Activated B cell treated with CpG ODN at 0.5 μM for 24 hours (primary cell): ENCODE measurements around the gene CRY1. TPM values are rescaled to one million over a fixed set of nuclear protein-coding genes. Genes with fewer than 3 reads are reported as not detected.

Experiments used
- ATAC-seq: fragments of 200-7000 bp; cut with Tn5 transposase; one replicate; pipeline ENCODE4 v1.10.0; 2021; ENCODE audit warnings: low read depth, mild to moderate bottlenecking, moderate library complexity
- CTCF ChIA-PET: fragments of 350-600 bp; sonication (Branson Sonifier 250); formaldehyde crosslinking; loops from one replicate; lab custom pipeline; 2021; ENCODE audit warnings: antibody characterized with exemption; lab: Charles Lee
- POLR2A ChIA-PET: fragments of 350-600 bp; sonication (Branson Sonifier 250); formaldehyde crosslinking; loops from one replicate; lab custom pipeline; 2021; ENCODE audit warnings: antibody characterized with exemption; lab: Charles Lee
- DNase-seq: peaks from one replicate; pipeline ENCODE4 v3.0.0; 2022
- H3K27ac Mint-ChIP-seq: one replicate; pipeline ENCODE4 v1.8.0; 2020; ENCODE audit warnings: mixed read lengths
- H3K27me3 Mint-ChIP-seq: one replicate; pipeline ENCODE4 v1.8.0; 2021; ENCODE audit warnings: mixed read lengths
- H3K36me3 Mint-ChIP-seq: one replicate; pipeline ENCODE4 v1.8.0; 2021; ENCODE audit warnings: low read depth, mixed read lengths
- H3K4me1 Mint-ChIP-seq: one replicate; pipeline ENCODE4 v1.8.0; 2021; ENCODE audit warnings: mixed read lengths
- H3K4me3 Mint-ChIP-seq: one replicate; pipeline ENCODE4 v1.8.0; 2020; ENCODE audit warnings: mild to moderate bottlenecking, mixed read lengths
- H3K9me3 Mint-ChIP-seq: one replicate; pipeline ENCODE4 v1.8.0; 2020; ENCODE audit warnings: mixed read lengths
- intact Hi-C: fragments of 100-400 bp; cut with micrococcal nuclease; formaldehyde crosslinking; loops from one replicate; pipeline ENCODE4 v1.15.1; 2024
- total RNA-seq: library from RNA; stranded (reverse); gene quantifications from 2 replicates; pipeline ENCODE4 v1.2.3, GENCODE V29; 2022
- TF ChIP-seq, protein P1 (sequence below): fragments of 200-600 bp; IDR thresholded peaks from one replicate; pipeline ENCODE4 v1.8.0; 2022; ENCODE audit warnings: antibody characterized with exemption, mild to moderate bottlenecking

The CRY1 gene
- total RNA-seq, 1 donor from 2014 or later = 7.1 TPM

DNA sequence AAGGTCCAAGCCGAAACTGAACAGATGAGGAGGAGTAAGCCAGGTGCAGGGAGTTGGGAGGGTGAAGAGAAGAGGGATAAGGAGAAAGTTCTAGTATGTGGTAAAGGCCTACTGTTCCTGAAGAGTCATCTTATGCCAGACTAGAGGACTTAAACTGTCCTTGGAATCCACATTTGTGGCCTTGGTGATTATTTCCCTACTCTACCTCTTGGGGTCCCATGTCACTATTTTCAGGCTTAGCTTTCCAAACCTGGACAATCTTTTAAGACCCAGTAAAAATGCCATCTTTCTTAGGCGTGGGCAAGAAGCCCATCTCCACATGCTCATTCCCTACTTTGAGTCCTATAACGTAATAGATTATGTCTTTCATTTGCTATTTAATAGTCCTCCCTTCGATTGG, 40.1 kb upstream of the CRY1 start:
- no peak for ATAC-seq
- no peaks in the 10 kb centered on the region for H3K27me3 Mint-ChIP-seq
- intact Hi-C loops = loop anchor here (10.0 kb wide), 1 partner anchor 751 kb away; no protein-coding TSS in a partner anchor
- no peaks in the 10 kb centered on the region for H3K4me1 Mint-ChIP-seq
- H3K9me3 Mint-ChIP-seq = no peaks in the 10 kb centered on the region
- POLR2A ChIA-PET = no interaction called here
- no peak overlapping the region for H3K4me3 Mint-ChIP-seq
- CTCF ChIA-PET = interaction anchor here (7.8 kb wide), 1 partner anchor 475 kb away, joined by 159 read pairs; no protein-coding TSS in a partner anchor
- H3K27ac Mint-ChIP-seq = no peak overlapping the region
- TF ChIP-seq, protein P1, sequence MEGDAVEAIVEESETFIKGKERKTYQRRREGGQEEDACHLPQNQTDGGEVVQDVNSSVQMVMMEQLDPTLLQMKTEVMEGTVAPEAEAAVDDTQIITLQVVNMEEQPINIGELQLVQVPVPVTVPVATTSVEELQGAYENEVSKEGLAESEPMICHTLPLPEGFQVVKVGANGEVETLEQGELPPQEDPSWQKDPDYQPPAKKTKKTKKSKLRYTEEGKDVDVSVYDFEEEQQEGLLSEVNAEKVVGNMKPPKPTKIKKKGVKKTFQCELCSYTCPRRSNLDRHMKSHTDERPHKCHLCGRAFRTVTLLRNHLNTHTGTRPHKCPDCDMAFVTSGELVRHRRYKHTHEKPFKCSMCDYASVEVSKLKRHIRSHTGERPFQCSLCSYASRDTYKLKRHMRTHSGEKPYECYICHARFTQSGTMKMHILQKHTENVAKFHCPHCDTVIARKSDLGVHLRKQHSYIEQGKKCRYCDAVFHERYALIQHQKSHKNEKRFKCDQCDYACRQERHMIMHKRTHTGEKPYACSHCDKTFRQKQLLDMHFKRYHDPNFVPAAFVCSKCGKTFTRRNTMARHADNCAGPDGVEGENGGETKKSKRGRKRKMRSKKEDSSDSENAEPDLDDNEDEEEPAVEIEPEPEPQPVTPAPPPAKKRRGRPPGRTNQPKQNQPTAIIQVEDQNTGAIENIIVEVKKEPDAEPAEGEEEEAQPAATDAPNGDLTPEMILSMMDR = no peak
- DNase-seq = no peak
- no peaks in the 10 kb centered on the region for H3K36me3 Mint-ChIP-seq

DNA sequence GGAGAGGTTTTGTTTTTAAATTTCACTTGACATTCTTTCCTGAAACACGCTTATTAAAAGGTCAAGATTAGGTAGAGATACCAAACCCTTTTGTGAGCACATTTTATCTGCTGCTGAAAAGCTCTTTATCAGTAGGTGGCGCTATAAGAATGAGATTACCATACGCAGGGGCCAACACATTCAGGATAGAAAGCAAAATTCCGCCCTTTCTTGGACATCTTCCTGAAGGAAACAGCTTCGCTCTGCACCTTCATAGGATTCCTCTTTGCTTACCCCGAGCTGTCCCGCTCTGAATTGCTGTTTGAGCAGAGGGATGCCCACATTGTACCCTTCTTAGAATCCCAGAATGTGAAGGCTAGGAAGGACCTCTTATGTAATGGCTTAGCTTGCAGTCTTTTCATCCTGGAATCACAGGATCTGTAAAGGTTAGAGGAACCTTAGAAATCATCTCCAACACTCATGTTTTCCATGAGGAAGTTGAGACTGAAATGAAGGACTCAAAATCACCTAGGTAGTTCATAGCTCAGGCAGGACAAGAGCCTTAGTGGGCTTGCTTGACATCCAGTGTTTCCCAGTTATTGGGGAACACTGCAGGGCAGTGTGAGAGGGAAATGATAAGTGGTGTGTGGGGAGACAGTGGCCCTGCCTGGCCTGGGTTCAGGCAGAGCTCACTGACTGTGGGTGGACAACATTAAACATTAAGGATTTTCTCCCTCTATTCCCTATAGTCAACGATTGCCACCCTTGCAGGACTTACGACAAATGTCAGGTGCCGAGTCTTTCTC, 38.7 kb upstream of the CRY1 start:
- H3K36me3 Mint-ChIP-seq = no peaks in the 10 kb centered on the region
- no peak overlapping the region for H3K27ac Mint-ChIP-seq
- CTCF ChIA-PET = interaction anchor here (0.6 to 7.8 kb wide), 14 partner anchors 8 to 482 kb away, joined by 3 to 159 read pairs (median 3); no protein-coding TSS in a partner anchor
- no peaks in the 10 kb centered on the region for H3K4me1 Mint-ChIP-seq
- no peak overlapping the region for H3K4me3 Mint-ChIP-seq
- POLR2A ChIA-PET = no interaction called here
- TF ChIP-seq, protein P1 = no peak
- intact Hi-C loops = loop anchor here (1.0 to 10.0 kb wide), 3 partner anchors 271 to 753 kb away; no protein-coding TSS in a partner anchor
- H3K9me3 Mint-ChIP-seq = no peaks in the 10 kb centered on the region
- ATAC-seq (no peak), DNase-seq (no peak)
- no peaks in the 10 kb centered on the region for H3K27me3 Mint-ChIP-seq

DNA sequence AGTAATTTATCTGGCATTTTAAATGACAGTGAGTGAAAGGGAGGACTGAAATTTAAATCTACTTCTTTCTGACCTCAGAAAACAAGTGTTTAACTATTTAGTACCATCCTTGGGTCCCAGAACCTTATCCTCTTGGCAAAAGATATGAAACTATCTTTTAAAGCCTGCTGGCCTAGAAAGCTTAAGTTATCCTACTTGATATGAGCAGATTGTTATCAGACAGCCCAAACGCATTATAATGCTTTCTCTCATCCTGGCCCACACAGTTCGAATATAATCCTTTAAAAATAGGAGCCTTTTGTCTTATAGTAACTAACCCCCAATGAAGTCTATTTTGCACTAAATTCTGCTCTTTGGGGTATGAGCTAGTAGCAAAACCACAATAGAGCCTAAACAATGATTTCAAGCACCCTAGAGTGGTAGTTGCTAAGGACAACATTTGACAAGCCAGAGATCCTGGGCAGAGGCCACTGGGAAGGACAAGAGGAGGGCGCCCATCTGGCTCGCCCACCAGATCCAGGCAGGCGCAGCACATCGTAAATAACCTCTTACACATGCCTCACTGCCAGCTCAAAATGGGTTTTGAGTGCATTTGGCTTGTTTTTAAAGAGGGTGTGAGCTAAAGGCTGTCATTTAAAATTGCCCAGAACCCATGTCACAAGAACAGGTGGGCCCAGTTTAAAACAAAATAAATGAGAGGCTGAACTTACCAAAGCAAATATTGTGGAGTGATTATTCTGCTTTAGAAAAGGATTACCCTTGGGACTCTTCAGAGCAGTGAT, 37.7 kb upstream of the CRY1 start:
- POLR2A ChIA-PET = no interaction called here
- CTCF ChIA-PET = interaction anchor here (0.7 to 7.8 kb wide), 15 partner anchors 11 to 483 kb away, joined by 3 to 159 read pairs (median 4); no protein-coding TSS in a partner anchor
- intact Hi-C loops = loop anchor here (1.0 to 10.0 kb wide), 3 partner anchors 272 to 754 kb away; no protein-coding TSS in a partner anchor
- Mint-ChIP-seq H3K9me3 (no peaks in the 10 kb centered on the region), H3K36me3 (no peaks in the 10 kb centered on the region), H3K27me3 (no peaks in the 10 kb centered on the region), H3K27ac (no peak overlapping the region), H3K4me3 (no peak overlapping the region), H3K4me1 (no peaks in the 10 kb centered on the region)
- TF ChIP-seq, protein P1 = no peak
- ATAC-seq (no peak), DNase-seq (no peak)

DNA sequence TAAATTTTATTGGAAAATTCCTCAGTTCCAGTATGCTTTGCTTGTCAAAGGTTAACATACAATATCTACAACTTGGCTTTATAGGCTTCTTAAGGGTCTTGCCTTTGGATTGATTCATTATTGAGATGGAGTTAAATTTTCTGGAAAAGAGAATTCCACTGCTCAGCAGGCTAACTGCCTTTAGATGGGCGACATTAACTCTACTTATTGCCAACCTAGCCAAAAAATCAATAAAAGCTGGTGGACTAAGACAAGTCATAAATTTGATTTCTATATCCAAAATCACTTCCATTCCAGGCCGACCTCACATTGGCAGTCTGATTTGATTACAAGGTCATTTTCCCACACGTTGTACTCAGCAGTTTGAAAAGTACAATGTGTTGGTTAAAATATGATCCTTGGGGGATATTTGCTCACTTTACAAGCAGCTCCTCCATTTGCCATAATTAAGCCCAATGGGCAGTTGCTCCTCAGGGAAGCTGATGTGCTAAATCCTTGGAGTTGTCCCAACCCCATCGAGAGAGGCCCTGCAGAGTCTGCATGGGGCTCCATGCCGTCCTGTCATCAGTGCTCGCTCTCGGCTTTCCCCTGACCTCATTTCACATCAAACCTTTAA, 36.1 kb upstream of the CRY1 start:
- TF ChIP-seq, protein P1 = no peak
- H3K27me3 Mint-ChIP-seq = no peaks in the 10 kb centered on the region
- H3K9me3 Mint-ChIP-seq = no peaks in the 10 kb centered on the region
- no peak overlapping the region for H3K4me3 Mint-ChIP-seq
- ATAC-seq (no peak), DNase-seq (no peak)
- H3K36me3 Mint-ChIP-seq = no peaks in the 10 kb centered on the region
- H3K27ac Mint-ChIP-seq = no peak overlapping the region
- CTCF ChIA-PET = interaction anchor here (1.3 to 7.8 kb wide), 2 partner anchors 479 to 493 kb away, joined by 3 to 159 read pairs; no protein-coding TSS in a partner anchor
- intact Hi-C loops = no loop called here
- POLR2A ChIA-PET = no interaction called here
- no peaks in the 10 kb centered on the region for H3K4me1 Mint-ChIP-seq
